ENCODE results near the gene CCDC183.
"Not testable (repeated sequence)": the region's sequence is repeated elsewhere in the genome, so short reads cannot be mapped to it uniquely, and the experiment has no call there.

CCDC183 gene

GRCh38 chr9:136793086-136793946 is 2.8 kb upstream of the CCDC183 start:
- DNase-seq (ENCODE audit: extremely low read depth, low read depth) = no peak
- no peak for TF ChIP-seq CTCF (IDR thresholded peaks at IDR 0.05; ENCODE audit: low read depth, low read length)

GRCh38 chr9:136794281-136794999 is 1.7 kb upstream of the CCDC183 start:
- DNase-seq (ENCODE audit: extremely low read depth, low read depth) = no peak
- TF ChIP-seq CTCF (IDR thresholded peaks at IDR 0.05; ENCODE audit: low read depth, low read length) = no peak

- no peak for DNase-seq (ENCODE audit: extremely low read depth, low read depth)
- TF ChIP-seq CTCF (IDR thresholded peaks at IDR 0.05; ENCODE audit: low read depth, low read length) = no peak
These were observed 1.2 kb upstream of the CCDC183 start for GRCh38 chr9:136795000-136795348.

GRCh38 chr9:136796775-136797347 is 723 bp downstream of the CCDC183 start:
- not testable (repeated sequence) for DNase-seq (ENCODE audit: extremely low read depth, low read depth)

GRCh38 chr9:136798708-136799078 is 2.6 kb downstream of the CCDC183 start:
- DNase-seq (ENCODE audit: extremely low read depth, low read depth) = no peak
- TF ChIP-seq CTCF (IDR thresholded peaks at IDR 0.05; ENCODE audit: low read depth, low read length) = no peak

GRCh38 chr9:136799079-136799853 is 3.1 kb downstream of the CCDC183 start:
- no peak for DNase-seq (ENCODE audit: extremely low read depth, low read depth)
- no peak for TF ChIP-seq CTCF (IDR thresholded peaks at IDR 0.05; ENCODE audit: low read depth, low read length)

- no peak for TF ChIP-seq CTCF (IDR thresholded peaks at IDR 0.05; ENCODE audit: low read depth, low read length)
- no peak for DNase-seq (ENCODE audit: extremely low read depth, low read depth)
These were observed 3.9 kb downstream of the CCDC183 start for GRCh38 chr9:136799854-136800657.

All from AG09319 (cell line).